Measurements from ENCODE around the gene PRRT1B.

Gene PRRT1B

GRCh38 chr9:131594906-131595665 is 49.8 kb downstream of the PRRT1B start:
- TF ChIP-seq EZH2 (IDR thresholded peaks at IDR 0.05; ENCODE audit: borderline replicate concordance, low read length) (no peak), CTCF (IDR thresholded peaks at IDR 0.05; ENCODE audit: low read length) (no peak)
- no peak overlapping the region for H3K4me2 ChIP-seq (ENCODE audit: low read length)
- no peaks in the 10 kb centered on the region for H4K20me1 ChIP-seq (ENCODE audit: insufficient read depth, low read length)
- no peaks in the 10 kb centered on the region for H3F3A ChIP-seq (ENCODE audit: insufficient read depth, low read length)
- no peaks in the 10 kb centered on the region for H3K79me2 ChIP-seq (ENCODE audit: insufficient read depth, low read length)
- no peak overlapping the region for H3K4me3 ChIP-seq (ENCODE audit: low read depth, low read length, poor library complexity, severe bottlenecking)
- no peaks in the 10 kb centered on the region for H3K9me2 ChIP-seq (ENCODE audit: low read depth, low read length)
- H3K27ac ChIP-seq (ENCODE audit: low read depth, low read length, poor library complexity, severe bottlenecking), result peak overlapping the region; percentile 33
- H3K36me3 ChIP-seq (ENCODE audit: insufficient read depth, low read length), result peaks cover 94% of the 10 kb centered on the region
- no peak overlapping the region for H2AFZ ChIP-seq (ENCODE audit: low read length)
- H3K4me1 ChIP-seq (ENCODE audit: insufficient read depth, low read length, severe bottlenecking), result no peaks in the 10 kb centered on the region
- H3K9ac ChIP-seq (ENCODE audit: low read length), result no peak overlapping the region
- no peaks in the 10 kb centered on the region for H3K9me3 ChIP-seq (ENCODE audit: low read length)
- H3K27me3 ChIP-seq (ENCODE audit: insufficient read depth, low read length), result no peaks in the 10 kb centered on the region

DNA sequence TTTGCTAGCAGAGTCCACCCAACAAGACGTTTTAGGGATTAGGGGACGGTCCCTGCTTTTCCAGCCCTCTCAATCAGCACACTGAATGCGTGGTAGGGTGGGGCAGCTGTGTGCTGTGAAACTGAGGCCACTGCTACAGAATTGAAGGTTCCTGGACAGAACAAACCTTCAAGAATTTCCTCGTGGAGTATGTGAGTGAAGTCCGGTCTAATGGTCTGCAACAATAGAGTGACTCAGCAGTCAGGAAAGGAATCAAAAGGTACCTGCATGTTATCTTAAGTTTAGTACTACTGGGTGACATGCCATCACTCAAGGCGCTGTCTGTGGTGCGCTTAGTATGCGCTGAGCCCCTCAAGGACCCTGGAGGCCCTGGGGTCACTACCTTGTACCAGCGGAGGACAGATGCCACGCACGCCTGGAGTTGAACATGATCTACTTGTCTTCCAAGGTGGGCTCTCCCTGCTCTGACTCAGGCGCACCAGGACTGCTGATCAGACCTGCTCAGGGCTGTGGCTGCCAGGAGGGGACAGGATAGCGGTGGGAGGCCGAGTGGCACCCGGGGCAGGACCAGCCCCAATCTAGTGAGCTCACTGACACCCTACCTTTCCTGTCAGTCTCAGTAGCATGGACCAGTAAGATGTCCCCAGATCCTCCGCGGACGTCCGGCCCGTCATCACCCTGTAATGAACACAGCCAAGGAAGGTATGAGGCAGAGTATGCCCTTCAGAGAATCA is 50.5 kb downstream of the PRRT1B start:
- no peak overlapping the region for H3K9ac ChIP-seq (ENCODE audit: low read length)
- no peak overlapping the region for H3K4me2 ChIP-seq (ENCODE audit: low read length)

GRCh38 chr9:131596430-131596743 is 51.1 kb downstream of the PRRT1B start:
- no peak overlapping the region for H3K4me3 ChIP-seq (ENCODE audit: low read depth, low read length, poor library complexity, severe bottlenecking)
- no peak overlapping the region for H3K4me2 ChIP-seq (ENCODE audit: low read length)
- H3F3A ChIP-seq (ENCODE audit: insufficient read depth, low read length), result no peaks in the 10 kb centered on the region
- no peaks in the 10 kb centered on the region for H3K79me2 ChIP-seq (ENCODE audit: insufficient read depth, low read length)
- no peaks in the 10 kb centered on the region for H4K20me1 ChIP-seq (ENCODE audit: insufficient read depth, low read length)
- H3K9me3 ChIP-seq (ENCODE audit: low read length), result no peaks in the 10 kb centered on the region
- TF ChIP-seq EZH2 (IDR thresholded peaks at IDR 0.05; ENCODE audit: borderline replicate concordance, low read length) (no peak), CTCF (IDR thresholded peaks at IDR 0.05; ENCODE audit: low read length) (no peak)
- H3K36me3 ChIP-seq (ENCODE audit: insufficient read depth, low read length), result peaks cover 92% of the 10 kb centered on the region
- no peaks in the 10 kb centered on the region for H3K9me2 ChIP-seq (ENCODE audit: low read depth, low read length)
- H3K4me1 ChIP-seq (ENCODE audit: insufficient read depth, low read length, severe bottlenecking), result no peaks in the 10 kb centered on the region
- no peaks in the 10 kb centered on the region for H3K27me3 ChIP-seq (ENCODE audit: insufficient read depth, low read length)
- H2AFZ ChIP-seq (ENCODE audit: low read length), result no peak overlapping the region
- H3K27ac ChIP-seq (ENCODE audit: low read depth, low read length, poor library complexity, severe bottlenecking), result no peak overlapping the region
- no peak overlapping the region for H3K9ac ChIP-seq (ENCODE audit: low read length)

More for the DNA sequence above, 50.5 kb downstream of the PRRT1B start:
- TF ChIP-seq CTCF (IDR thresholded peaks at IDR 0.05; ENCODE audit: low read length) (no peak), EZH2 (IDR thresholded peaks at IDR 0.05; ENCODE audit: borderline replicate concordance, low read length) (no peak)
- no peaks in the 10 kb centered on the region for H3K9me2 ChIP-seq (ENCODE audit: low read depth, low read length)
- no peak overlapping the region for H3K4me3 ChIP-seq (ENCODE audit: low read depth, low read length, poor library complexity, severe bottlenecking)
- H3K79me2 ChIP-seq (ENCODE audit: insufficient read depth, low read length), result no peaks in the 10 kb centered on the region
- H3K4me1 ChIP-seq (ENCODE audit: insufficient read depth, low read length, severe bottlenecking), result no peaks in the 10 kb centered on the region
- H2AFZ ChIP-seq (ENCODE audit: low read length), result no peak overlapping the region
- no peaks in the 10 kb centered on the region for H3F3A ChIP-seq (ENCODE audit: insufficient read depth, low read length)
- no peaks in the 10 kb centered on the region for H3K9me3 ChIP-seq (ENCODE audit: low read length)
- H4K20me1 ChIP-seq (ENCODE audit: insufficient read depth, low read length), result no peaks in the 10 kb centered on the region
- peaks cover 93% of the 10 kb centered on the region for H3K36me3 ChIP-seq (ENCODE audit: insufficient read depth, low read length)
- no peaks in the 10 kb centered on the region for H3K27me3 ChIP-seq (ENCODE audit: insufficient read depth, low read length)
- no peak overlapping the region for H3K27ac ChIP-seq (ENCODE audit: low read depth, low read length, poor library complexity, severe bottlenecking)

Data from OCI-LY1 (cell line).